HG02973 (cell line): Measurements from ENCODE around the gene HOXB3.

ENCODE experiments used
- ATAC-seq: cut with Tn5 transposase; IDR thresholded peaks from one replicate; pipeline ENCODE4 v1.9.1; 2021; ENCODE audit warnings: moderate library complexity; ENCODE audit not compliant: unreplicated experiment

The HOXB3 gene

GRCh38 chr17:48588528-48588927 is 1.5 kb downstream of the HOXB3 start:
- ATAC-seq: no peak

GRCh38 chr17:48588074-48588415 is 2.0 kb downstream of the HOXB3 start:
- ATAC-seq: no peak

GRCh38 chr17:48587276-48588073 is 2.6 kb downstream of the HOXB3 start:
- no peak for ATAC-seq

- no peak for ATAC-seq
These were observed 3.4 kb downstream of the HOXB3 start for GRCh38 chr17:48586355-48587258.

GRCh38 chr17:48584223-48584741 is 5.8 kb downstream of the HOXB3 start:
- no peak for ATAC-seq

GRCh38 chr17:48583708-48584222 is 6.3 kb downstream of the HOXB3 start:
- no peak for ATAC-seq

- no peak for ATAC-seq
These were observed 7.3 kb downstream of the HOXB3 start for GRCh38 chr17:48582750-48583069.

GRCh38 chr17:48579760-48580554 is 10.1 kb downstream of the HOXB3 start:
- no peak for ATAC-seq

GRCh38 chr17:48579471-48579759 is 10.6 kb downstream of the HOXB3 start:
- no peak for ATAC-seq

- ATAC-seq: no peak
These were observed 11.2 kb downstream of the HOXB3 start for GRCh38 chr17:48578616-48579470.

GRCh38 chr17:48577946-48578615 is 12.0 kb downstream of the HOXB3 start, which contains the start of gene HOXB4:
Gene HOXB4, minus strand, starts transcription at chr17:48578350. Its CDS starts 31 bp downstream, at chr17:48578319.
- ATAC-seq: no peak

- no peak for ATAC-seq
These were observed 12.6 kb downstream of the HOXB3 start for GRCh38 chr17:48577330-48577945.

GRCh38 chr17:48576479-48577309 is 13.3 kb downstream of the HOXB3 start:
- ATAC-seq: no peak

GRCh38 chr17:48575673-48576478 is 14.2 kb downstream of the HOXB3 start:
- no peak for ATAC-seq

GRCh38 chr17:48575066-48575582 is 14.9 kb downstream of the HOXB3 start:
- ATAC-seq: no peak

- no peak for ATAC-seq
These were observed 15.5 kb downstream of the HOXB3 start for GRCh38 chr17:48574505-48575065.
